Measurements from ENCODE around the gene TRPC3.

Gene TRPC3

DNA sequence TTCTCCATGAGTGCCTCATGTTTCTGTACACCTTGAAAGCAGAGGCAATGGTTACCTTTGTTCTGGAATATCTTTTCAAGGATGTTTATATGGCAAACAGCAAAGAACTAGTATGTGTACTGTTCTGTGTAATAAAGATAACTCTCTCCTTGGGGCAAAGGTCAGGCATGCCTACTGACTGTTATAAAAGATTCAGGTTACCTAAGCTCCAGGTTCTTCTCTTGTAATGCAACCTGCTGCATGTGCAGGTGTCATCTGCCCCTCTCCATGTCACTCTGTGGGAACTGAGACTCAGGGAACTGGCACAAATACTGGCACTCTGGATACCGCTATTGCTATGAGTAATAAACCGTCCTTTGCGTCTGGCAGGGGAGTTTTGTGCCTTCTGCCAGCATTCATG lies 5.4 kb upstream of the TRPC3 start:
- POLR2A ChIA-PET, result no interaction called here

DNA sequence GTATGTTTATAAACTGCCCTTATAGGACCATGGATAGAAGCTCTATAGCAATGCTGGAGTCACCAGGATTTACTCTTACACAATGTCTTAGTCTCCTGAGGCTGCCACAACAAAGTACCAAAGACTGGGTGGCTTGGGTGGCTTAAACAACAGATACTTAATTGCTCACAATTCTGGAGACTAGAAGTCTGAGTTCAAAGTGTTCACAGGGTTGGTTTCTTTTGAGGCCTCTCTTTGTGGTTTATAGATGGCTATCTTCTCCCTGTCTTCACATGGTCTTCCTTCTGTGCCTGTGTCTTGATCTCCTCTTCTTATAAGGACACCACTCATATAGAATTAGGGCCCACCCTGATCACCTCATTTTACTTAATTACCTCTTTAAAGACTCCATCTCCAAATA lies 2.0 kb upstream of the TRPC3 start:
- Histone ChIP-seq H3K4me3 (ENCODE audit: low read depth, low read length) (no peak overlapping the region), H3K9me3 (ENCODE audit: control insufficient read depth, insufficient read depth, low read depth, low read length) (no peaks in the 10 kb centered on the region), H3K4me1 (ENCODE audit: control insufficient read depth, insufficient read depth, low read length) (no peaks in the 10 kb centered on the region), H3K36me3 (ENCODE audit: control insufficient read depth in 2 of 2, insufficient read depth in 1 of 2, low read length in 2 of 2) (no peaks in the 10 kb centered on the region), H3K27ac (ENCODE audit: extremely low read depth, low read depth, low read length) (no peak overlapping the region)
- no peak for TF ChIP-seq ZNF10 (tag by site-specific recombination; IDR thresholded peaks at IDR 0.05)
- TF ChIP-seq, protein P1, sequence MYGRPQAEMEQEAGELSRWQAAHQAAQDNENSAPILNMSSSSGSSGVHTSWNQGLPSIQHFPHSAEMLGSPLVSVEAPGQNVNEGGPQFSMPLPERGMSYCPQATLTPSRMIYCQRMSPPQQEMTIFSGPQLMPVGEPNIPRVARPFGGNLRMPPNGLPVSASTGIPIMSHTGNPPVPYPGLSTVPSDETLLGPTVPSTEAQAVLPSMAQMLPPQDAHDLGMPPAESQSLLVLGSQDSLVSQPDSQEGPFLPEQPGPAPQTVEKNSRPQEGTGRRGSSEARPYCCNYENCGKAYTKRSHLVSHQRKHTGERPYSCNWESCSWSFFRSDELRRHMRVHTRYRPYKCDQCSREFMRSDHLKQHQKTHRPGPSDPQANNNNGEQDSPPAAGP (tag by site-specific recombination; IDR thresholded peaks at IDR 0.05), result no peak
- TF ChIP-seq, protein P2, sequence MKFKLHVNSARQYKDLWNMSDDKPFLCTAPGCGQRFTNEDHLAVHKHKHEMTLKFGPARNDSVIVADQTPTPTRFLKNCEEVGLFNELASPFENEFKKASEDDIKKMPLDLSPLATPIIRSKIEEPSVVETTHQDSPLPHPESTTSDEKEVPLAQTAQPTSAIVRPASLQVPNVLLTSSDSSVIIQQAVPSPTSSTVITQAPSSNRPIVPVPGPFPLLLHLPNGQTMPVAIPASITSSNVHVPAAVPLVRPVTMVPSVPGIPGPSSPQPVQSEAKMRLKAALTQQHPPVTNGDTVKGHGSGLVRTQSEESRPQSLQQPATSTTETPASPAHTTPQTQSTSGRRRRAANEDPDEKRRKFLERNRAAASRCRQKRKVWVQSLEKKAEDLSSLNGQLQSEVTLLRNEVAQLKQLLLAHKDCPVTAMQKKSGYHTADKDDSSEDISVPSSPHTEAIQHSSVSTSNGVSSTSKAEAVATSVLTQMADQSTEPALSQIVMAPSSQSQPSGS (tag by site-specific recombination; IDR thresholded peaks at IDR 0.05; ENCODE audit: low read depth), result no peak
- no peak for TF ChIP-seq ZNF366 (tag by site-specific recombination; conservative IDR thresholded peaks at IDR 0.05)
- TF ChIP-seq, protein P3, sequence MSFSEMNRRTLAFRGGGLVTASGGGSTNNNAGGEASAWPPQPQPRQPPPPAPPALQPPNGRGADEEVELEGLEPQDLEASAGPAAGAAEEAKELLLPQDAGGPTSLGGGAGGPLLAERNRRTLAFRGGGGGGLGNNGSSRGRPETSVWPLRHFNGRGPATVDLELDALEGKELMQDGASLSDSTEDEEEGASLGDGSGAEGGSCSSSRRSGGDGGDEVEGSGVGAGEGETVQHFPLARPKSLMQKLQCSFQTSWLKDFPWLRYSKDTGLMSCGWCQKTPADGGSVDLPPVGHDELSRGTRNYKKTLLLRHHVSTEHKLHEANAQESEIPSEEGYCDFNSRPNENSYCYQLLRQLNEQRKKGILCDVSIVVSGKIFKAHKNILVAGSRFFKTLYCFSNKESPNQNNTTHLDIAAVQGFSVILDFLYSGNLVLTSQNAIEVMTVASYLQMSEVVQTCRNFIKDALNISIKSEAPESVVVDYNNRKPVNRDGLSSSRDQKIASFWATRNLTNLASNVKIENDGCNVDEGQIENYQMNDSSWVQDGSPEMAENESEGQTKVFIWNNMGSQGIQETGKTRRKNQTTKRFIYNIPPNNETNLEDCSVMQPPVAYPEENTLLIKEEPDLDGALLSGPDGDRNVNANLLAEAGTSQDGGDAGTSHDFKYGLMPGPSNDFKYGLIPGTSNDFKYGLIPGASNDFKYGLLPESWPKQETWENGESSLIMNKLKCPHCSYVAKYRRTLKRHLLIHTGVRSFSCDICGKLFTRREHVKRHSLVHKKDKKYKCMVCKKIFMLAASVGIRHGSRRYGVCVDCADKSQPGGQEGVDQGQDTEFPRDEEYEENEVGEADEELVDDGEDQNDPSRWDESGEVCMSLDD (tag by site-specific recombination; IDR thresholded peaks at IDR 0.05), result no peak
- no peak for TF ChIP-seq SETDB1 (IDR thresholded peaks at IDR 0.05; ENCODE audit: insufficient read length, low read length)
- POLR2A ChIA-PET, result no interaction called here
- CTCF ChIA-PET, result no interaction called here

More for the DNA sequence above, 5.4 kb upstream of the TRPC3 start:
- Histone ChIP-seq H3K36me3 (ENCODE audit: control insufficient read depth in 2 of 2, insufficient read depth in 1 of 2, low read length in 2 of 2) (no peaks in the 10 kb centered on the region), H3K9me3 (ENCODE audit: control insufficient read depth, insufficient read depth, low read depth, low read length) (no peaks in the 10 kb centered on the region), H3K4me3 (ENCODE audit: low read depth, low read length) (no peak overlapping the region), H3K4me1 (ENCODE audit: control insufficient read depth, insufficient read depth, low read length) (no peaks in the 10 kb centered on the region), H3K27ac (ENCODE audit: extremely low read depth, low read depth, low read length) (no peak overlapping the region)
- TF ChIP-seq ZNF350 (tag by site-specific recombination; IDR thresholded peaks at IDR 0.05), result no peak
- TF ChIP-seq ZNF658 (tag by site-specific recombination; IDR thresholded peaks at IDR 0.05), result no peak
- TF ChIP-seq ZBTB8A (tag by site-specific recombination; IDR thresholded peaks at IDR 0.05), result no peak
- no peak for TF ChIP-seq ZBTB17 (tag by site-specific recombination; IDR thresholded peaks at IDR 0.05)
- TF ChIP-seq ZNF747 (tag by site-specific recombination; IDR thresholded peaks at IDR 0.05), result no peak
- no peak for TF ChIP-seq ZBTB1 (tag by site-specific recombination; IDR thresholded peaks at IDR 0.05)
- TF ChIP-seq ZNF341 (tag by site-specific recombination; IDR thresholded peaks at IDR 0.05; ENCODE audit: low read depth), result no peak
- no peak for TF ChIP-seq ZNF175 (tag by site-specific recombination; IDR thresholded peaks at IDR 0.05)
- TF ChIP-seq ZNF214 (tag by site-specific recombination; IDR thresholded peaks at IDR 0.05; ENCODE audit: borderline replicate concordance), result no peak
- no peak for TF ChIP-seq ZNF621 (tag by site-specific recombination; IDR thresholded peaks at IDR 0.05)
- TF ChIP-seq ZSCAN16 (tag by site-specific recombination; IDR thresholded peaks at IDR 0.05), result no peak
- TF ChIP-seq ZNF660 (tag by site-specific recombination; IDR thresholded peaks at IDR 0.05), result no peak
- TF ChIP-seq SCRT1 (tag by site-specific recombination; IDR thresholded peaks at IDR 0.05; ENCODE audit: borderline replicate concordance), result no peak
- TF ChIP-seq, protein P4, sequence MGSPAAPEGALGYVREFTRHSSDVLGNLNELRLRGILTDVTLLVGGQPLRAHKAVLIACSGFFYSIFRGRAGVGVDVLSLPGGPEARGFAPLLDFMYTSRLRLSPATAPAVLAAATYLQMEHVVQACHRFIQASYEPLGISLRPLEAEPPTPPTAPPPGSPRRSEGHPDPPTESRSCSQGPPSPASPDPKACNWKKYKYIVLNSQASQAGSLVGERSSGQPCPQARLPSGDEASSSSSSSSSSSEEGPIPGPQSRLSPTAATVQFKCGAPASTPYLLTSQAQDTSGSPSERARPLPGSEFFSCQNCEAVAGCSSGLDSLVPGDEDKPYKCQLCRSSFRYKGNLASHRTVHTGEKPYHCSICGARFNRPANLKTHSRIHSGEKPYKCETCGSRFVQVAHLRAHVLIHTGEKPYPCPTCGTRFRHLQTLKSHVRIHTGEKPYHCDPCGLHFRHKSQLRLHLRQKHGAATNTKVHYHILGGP (tag by site-specific recombination; IDR thresholded peaks at IDR 0.05), result no peak
- no peak for TF ChIP-seq ZNF768 (tag by site-specific recombination; IDR thresholded peaks at IDR 0.05)
- no peak for TF ChIP-seq ZNF707 (tag by site-specific recombination; IDR thresholded peaks at IDR 0.05)
- TF ChIP-seq ZNF530 (tag by site-specific recombination; IDR thresholded peaks at IDR 0.05; ENCODE audit: low read depth), result no peak
- CTCF ChIA-PET, result interaction anchor here (0.6 kb wide), 1 partner anchor 56 kb away, joined by 4 read pairs; no protein-coding TSS in a partner anchor
